ENCODE data around the gene ZSWIM1. TPM values are rescaled to one million over a fixed set of nuclear protein-coding genes. Genes with fewer than 3 reads are reported as not detected.
A peak's percentile ranks its signal among the peaks of the same experiment; 100 is the strongest.

The ZSWIM1 gene
- total and polyA plus RNA-seq, 10 of the 15 experiments (the other 5 are each of a cell fraction or from before 2014, with no cell fraction given) = 2.4 to 16.0 (median 9.8) TPM

DNA sequence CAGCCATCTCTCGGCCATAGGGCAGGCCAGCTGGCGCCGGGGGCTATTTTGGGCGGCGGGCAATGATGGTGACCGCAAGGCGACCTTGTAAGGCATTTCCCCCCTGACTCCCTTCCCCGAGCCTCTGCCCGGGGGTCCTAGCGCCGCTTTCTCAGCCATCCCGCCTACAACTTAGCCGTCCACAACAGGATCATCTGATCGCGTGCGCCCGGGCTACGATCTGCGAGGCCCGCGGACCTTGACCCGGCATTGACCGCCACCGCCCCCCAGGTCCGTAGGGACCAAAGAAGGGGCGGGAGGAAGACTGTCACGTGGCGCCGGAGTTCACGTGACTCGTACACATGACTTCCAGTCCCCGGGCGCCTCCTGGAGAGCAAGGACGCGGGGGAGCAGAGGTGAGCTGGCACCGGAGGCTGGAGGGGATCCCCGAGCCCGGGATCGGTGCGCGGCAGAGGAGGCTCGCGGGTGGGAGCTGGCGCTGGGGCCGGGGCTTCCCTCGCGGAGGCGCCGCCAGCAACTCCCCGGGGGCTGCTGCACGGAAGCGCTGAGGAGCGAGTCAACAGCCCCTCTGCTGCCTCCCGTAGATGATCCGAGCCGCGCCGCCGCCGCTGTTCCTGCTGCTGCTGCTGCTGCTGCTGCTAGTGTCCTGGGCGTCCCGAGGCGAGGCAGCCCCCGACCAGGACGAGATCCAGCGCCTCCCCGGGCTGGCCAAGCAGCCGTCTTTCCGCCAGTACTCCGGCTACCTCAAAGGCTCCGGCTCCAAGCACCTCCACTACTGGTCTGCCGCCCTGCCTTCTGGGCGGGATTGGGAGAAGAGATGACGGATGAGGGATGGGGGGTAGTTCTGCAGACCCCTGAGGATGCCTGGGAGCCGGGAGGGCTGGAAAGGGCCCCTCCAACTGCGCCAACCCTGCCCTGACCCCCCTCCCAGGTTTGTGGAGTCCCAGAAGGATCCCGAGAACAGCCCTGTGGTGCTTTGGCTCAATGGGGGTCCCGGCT is 10.3 kb downstream of the ZSWIM1 start, which contains the start of the genes CTSA and NEURL2 (continued):
- TF ChIP-seq, protein P1, sequence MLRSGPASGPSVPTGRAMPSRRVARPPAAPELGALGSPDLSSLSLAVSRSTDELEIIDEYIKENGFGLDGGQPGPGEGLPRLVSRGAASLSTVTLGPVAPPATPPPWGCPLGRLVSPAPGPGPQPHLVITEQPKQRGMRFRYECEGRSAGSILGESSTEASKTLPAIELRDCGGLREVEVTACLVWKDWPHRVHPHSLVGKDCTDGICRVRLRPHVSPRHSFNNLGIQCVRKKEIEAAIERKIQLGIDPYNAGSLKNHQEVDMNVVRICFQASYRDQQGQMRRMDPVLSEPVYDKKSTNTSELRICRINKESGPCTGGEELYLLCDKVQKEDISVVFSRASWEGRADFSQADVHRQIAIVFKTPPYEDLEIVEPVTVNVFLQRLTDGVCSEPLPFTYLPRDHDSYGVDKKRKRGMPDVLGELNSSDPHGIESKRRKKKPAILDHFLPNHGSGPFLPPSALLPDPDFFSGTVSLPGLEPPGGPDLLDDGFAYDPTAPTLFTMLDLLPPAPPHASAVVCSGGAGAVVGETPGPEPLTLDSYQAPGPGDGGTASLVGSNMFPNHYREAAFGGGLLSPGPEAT (IDR thresholded peaks at IDR 0.05; ENCODE audit: low read depth) = peak; percentile 100
- TF ChIP-seq, protein P2, sequence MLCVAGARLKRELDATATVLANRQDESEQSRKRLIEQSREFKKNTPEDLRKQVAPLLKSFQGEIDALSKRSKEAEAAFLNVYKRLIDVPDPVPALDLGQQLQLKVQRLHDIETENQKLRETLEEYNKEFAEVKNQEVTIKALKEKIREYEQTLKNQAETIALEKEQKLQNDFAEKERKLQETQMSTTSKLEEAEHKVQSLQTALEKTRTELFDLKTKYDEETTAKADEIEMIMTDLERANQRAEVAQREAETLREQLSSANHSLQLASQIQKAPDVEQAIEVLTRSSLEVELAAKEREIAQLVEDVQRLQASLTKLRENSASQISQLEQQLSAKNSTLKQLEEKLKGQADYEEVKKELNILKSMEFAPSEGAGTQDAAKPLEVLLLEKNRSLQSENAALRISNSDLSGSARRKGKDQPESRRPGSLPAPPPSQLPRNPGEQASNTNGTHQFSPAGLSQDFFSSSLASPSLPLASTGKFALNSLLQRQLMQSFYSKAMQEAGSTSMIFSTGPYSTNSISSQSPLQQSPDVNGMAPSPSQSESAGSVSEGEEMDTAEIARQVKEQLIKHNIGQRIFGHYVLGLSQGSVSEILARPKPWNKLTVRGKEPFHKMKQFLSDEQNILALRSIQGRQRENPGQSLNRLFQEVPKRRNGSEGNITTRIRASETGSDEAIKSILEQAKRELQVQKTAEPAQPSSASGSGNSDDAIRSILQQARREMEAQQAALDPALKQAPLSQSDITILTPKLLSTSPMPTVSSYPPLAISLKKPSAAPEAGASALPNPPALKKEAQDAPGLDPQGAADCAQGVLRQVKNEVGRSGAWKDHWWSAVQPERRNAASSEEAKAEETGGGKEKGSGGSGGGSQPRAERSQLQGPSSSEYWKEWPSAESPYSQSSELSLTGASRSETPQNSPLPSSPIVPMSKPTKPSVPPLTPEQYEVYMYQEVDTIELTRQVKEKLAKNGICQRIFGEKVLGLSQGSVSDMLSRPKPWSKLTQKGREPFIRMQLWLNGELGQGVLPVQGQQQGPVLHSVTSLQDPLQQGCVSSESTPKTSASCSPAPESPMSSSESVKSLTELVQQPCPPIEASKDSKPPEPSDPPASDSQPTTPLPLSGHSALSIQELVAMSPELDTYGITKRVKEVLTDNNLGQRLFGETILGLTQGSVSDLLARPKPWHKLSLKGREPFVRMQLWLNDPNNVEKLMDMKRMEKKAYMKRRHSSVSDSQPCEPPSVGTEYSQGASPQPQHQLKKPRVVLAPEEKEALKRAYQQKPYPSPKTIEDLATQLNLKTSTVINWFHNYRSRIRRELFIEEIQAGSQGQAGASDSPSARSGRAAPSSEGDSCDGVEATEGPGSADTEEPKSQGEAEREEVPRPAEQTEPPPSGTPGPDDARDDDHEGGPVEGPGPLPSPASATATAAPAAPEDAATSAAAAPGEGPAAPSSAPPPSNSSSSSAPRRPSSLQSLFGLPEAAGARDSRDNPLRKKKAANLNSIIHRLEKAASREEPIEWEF (IDR thresholded peaks at IDR 0.05; ENCODE audit: insufficient replicate concordance, low read depth, low read length) = no peak
- TF ChIP-seq RCOR1 (conservative IDR thresholded peaks at IDR 0.05; ENCODE audit: low read depth, low read length) (peak; percentile 88; the same call in 1 of the 2 replicates), TCF12 (IDR thresholded peaks at IDR 0.05; ENCODE audit: low read depth, low read length) (peak; percentile 65), RELA (IDR thresholded peaks at IDR 0.05; ENCODE audit: borderline replicate concordance, partially characterized antibody) (peak; percentile 93), SRF (IDR thresholded peaks at IDR 0.05; ENCODE audit: low read depth in 2 of 2, low read length in 2 of 2) (peak; percentile 89 to 93), TCF3 (IDR thresholded peaks at IDR 0.05; ENCODE audit: borderline replicate concordance, insufficient read depth, low read depth, low read length) (no peak), SMAD1 (IDR thresholded peaks at IDR 0.05; ENCODE audit: low read depth, partially characterized antibody) (no peak), PAX5 (IDR thresholded peaks at IDR 0.05; ENCODE audit: borderline replicate concordance, low read depth, low read length) (peak; percentile 63; the same call in 1 of the 2 replicates)
- TF ChIP-seq, protein P3, sequence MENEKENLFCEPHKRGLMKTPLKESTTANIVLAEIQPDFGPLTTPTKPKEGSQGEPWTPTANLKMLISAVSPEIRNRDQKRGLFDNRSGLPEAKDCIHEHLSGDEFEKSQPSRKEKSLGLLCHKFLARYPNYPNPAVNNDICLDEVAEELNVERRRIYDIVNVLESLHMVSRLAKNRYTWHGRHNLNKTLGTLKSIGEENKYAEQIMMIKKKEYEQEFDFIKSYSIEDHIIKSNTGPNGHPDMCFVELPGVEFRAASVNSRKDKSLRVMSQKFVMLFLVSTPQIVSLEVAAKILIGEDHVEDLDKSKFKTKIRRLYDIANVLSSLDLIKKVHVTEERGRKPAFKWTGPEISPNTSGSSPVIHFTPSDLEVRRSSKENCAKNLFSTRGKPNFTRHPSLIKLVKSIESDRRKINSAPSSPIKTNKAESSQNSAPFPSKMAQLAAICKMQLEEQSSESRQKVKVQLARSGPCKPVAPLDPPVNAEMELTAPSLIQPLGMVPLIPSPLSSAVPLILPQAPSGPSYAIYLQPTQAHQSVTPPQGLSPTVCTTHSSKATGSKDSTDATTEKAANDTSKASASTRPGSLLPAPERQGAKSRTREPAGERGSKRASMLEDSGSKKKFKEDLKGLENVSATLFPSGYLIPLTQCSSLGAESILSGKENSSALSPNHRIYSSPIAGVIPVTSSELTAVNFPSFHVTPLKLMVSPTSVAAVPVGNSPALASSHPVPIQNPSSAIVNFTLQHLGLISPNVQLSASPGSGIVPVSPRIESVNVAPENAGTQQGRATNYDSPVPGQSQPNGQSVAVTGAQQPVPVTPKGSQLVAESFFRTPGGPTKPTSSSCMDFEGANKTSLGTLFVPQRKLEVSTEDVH (IDR thresholded peaks at IDR 0.05; ENCODE audit: low read depth, partially characterized antibody) = no peak
- TF ChIP-seq, protein P4, sequence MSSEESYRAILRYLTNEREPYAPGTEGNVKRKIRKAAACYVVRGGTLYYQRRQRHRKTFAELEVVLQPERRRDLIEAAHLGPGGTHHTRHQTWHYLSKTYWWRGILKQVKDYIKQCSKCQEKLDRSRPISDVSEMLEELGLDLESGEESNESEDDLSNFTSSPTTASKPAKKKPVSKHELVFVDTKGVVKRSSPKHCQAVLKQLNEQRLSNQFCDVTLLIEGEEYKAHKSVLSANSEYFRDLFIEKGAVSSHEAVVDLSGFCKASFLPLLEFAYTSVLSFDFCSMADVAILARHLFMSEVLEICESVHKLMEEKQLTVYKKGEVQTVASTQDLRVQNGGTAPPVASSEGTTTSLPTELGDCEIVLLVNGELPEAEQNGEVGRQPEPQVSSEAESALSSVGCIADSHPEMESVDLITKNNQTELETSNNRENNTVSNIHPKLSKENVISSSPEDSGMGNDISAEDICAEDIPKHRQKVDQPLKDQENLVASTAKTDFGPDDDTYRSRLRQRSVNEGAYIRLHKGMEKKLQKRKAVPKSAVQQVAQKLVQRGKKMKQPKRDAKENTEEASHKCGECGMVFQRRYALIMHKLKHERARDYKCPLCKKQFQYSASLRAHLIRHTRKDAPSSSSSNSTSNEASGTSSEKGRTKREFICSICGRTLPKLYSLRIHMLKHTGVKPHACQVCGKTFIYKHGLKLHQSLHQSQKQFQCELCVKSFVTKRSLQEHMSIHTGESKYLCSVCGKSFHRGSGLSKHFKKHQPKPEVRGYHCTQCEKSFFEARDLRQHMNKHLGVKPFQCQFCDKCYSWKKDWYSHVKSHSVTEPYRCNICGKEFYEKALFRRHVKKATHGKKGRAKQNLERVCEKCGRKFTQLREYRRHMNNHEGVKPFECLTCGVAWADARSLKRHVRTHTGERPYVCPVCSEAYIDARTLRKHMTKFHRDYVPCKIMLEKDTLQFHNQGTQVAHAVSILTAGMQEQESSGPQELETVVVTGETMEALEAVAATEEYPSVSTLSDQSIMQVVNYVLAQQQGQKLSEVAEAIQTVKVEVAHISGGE (CRISPR knock-in tag; IDR thresholded peaks at IDR 0.05) = no peak

All from GM12878 (cell line).